Colon (tissue), 2 donors: ENCODE results near the gene TLR9.
A peak's percentile ranks its signal among the peaks of the same experiment; 100 is the strongest.

Experiments
- FAIRE-seq: peaks from 2 replicates; lab custom pipeline; 2012; peaks lifted over from hg19 to GRCh38; lab: Jason Lieb, UNC
- donor health status: control.
- donor health status: control.

The TLR9 gene

DNA sequence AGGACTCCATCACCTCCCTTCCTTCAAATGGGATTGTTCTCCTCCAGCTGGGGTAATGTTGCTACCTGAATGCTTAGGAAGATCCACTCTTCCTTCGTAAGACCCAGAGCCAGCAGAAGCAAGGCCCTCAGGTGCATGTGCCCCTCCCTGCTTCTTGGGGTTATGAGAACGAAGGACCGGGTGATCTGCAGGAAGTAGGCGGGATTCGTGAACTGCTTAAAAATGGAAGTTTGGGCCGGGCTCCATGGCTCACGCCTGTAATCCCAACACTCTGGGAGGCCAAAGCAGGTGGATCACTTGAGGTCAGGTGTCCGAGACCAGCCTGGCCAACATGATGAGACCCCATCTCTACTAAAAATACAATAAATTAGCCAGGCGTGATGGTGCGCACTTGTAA is 8.0 kb downstream of the TLR9 start:
- FAIRE-seq: no peak

DNA sequence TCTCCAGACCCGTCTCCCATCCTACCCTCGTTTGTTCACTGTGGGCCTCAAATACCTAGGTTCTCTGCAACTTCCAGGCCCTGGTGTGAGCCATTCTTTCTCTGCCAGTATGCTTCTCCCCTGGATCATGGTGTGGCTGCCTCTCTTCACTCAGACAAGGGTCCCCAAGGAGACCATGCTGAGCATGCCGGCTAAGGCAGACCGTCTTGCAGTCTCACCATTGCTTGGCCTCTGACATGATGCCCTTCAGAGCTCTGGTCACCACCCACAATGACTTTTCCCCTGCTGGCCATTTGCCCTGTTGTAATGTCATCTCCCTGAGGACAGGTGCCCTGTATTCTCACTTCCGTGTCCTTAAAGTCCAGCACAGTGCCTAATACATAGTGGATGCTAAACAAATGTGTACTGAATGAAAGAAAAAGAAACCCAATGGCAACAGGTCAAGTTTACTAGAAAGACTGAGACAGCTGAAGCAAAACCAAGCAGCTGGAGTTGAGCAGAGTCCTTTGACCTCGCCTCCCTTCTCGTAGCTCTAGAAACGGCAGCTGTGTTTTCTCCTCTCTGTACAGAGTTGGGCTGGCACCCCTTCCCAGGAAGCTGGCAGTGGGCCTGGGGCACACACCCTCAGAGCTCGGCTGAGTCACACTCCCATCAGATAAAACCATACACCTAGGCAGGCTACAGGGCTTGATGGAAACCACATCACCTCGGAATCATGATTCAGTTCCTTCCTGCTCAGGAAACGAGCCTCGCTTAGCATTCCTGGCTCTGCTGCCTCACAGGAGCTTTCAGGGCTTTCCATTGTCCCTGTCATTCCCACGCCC is 8.6 kb downstream of the TLR9 start:
- peak; percentile 33 for FAIRE-seq

DNA sequence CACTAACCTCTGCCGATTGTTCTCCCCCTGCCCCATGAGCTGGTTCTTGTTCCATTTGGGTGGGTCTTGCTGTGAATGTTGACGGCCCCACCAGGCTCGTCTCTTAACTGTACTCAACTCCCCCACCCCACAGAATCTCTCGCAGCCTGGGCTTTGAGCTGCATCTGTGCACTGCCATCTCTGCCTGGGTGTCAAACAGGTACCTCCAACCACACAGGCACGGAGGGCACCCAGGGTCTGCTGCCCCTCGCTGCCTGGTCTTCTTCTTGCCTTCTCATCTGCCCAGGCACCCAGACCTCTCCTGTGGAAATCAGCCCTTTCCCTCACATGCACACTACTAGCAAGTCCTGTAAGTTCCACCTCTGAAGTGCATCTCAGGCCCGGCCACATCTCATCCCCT is 10.1 kb downstream of the TLR9 start:
- no peak for FAIRE-seq

DNA sequence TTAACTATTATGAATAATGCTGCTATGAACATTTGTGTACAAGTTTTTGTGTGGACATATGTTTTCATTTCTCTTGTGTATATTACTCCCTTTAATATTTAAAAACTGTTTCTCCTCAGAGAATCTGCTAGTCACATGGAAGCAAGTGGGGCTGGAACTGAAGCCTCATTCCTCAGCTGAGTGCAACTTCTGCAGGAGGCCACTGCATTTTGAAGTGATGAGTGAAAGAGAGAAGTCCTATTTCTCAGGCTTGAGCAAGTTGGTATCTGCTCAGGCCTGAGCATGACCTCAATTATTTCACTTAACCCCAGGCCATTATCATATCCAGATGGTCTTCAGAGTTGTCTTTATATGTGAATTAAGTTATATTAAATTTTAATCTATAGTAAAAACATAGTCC is 11.5 kb downstream of the TLR9 start:
- no peak for FAIRE-seq

DNA sequence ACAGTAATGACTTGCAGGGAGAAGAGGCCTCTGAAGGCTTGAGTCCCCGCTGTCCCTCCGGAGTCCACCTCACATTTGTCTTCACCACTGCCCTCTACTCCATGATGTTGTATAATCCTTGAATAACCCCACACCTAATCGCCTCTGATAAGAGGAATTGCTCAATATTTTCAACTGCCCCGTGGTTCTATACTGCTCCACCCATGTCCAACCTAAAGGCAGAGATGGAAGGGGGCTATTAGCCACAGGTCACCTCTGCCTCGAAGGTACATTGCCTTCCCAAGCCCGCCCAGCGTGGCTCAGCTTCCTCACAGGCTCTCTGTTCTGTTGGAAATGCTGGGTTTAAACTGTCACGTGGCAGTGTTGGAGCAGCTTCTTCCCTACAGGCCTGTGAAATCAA is 12.4 kb downstream of the TLR9 start:
- FAIRE-seq: no peak

DNA sequence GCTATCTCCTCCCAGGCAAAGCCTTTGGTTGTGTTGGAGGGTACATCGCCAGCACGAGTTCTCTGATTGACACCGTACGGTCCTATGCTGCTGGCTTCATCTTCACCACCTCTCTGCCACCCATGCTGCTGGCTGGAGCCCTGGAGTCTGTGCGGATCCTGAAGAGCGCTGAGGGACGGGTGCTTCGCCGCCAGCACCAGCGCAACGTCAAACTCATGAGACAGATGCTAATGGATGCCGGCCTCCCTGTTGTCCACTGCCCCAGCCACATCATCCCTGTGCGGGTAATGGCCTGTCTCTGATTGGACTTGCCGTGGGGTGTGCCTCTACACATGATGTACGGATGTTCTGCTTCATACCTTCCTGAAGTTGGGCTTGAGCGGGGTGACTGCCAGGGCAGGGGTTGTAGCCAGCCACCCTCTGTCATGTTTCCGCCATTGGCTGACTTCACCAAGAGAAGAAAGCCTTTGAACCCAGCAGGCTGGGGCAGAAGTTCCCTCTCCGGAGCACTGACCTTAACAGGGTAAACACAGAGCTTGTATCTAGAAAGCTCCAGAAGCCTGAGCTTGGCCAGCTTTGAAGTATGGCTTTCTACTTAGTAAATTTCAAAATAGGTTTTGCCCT is 14.1 kb downstream of the TLR9 start:
- FAIRE-seq: no peak

DNA sequence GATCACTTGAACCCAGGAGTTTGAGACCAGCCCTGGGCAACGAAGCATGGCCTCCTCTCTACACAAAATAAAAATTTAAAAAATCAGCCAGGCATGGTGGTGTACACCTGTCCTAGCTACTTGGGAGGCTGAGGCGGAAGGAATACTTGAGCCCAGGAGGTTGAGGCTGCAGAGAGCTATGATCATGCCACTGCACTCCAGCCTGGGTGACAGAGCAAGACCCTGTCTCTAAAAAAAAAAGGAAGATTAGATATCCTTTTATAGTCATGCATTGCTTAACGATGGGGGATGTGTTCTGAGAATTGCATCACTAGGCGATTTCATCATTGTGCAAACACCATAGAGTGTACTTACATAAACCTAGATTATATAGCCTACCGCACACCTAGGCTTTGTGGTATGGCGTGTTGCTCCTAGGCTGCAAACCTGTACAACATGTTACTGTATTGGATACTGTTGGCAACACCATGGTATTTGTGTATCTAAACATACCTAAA is 14.8 kb downstream of the TLR9 start:
- FAIRE-seq: no peak

DNA sequence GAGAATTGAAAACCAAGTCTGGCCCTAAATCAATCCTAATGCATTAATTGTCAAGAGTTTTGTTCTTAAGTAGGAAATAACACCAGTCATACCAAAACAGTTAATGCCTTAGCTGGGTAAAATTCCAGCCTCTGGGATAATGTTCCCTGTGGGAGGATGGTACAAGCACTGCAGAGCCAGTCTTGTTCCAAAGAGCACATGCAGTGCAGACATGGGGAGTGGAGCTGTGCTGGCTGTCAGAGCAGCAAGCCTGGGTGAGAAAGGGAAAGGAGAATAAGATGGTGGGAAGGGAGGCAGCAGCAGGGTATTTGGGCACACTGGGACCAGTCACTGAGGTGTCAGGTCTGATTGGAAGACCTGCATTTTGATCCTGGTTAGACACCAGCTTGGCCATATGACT is 15.4 kb downstream of the TLR9 start:
- no peak for FAIRE-seq

DNA sequence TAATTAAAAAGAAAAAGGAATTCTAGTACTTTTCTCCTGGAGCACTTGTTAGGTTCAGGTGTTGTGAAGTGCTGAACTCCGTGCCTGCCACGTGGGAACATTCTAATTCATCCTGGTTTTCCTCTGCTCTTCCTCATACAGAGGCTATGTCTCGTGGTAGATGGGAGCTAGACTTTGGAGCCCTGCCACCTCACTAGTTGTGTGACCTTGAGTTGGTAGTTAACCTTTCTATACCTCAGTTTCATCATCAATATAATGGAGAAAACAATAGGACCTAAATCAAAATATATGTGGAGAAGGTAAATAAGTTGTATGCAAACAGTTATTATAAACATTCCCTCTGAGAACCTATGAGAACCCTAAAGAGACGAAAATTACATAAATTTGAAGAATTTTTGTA is 16.9 kb downstream of the TLR9 start:
- no peak for FAIRE-seq

DNA sequence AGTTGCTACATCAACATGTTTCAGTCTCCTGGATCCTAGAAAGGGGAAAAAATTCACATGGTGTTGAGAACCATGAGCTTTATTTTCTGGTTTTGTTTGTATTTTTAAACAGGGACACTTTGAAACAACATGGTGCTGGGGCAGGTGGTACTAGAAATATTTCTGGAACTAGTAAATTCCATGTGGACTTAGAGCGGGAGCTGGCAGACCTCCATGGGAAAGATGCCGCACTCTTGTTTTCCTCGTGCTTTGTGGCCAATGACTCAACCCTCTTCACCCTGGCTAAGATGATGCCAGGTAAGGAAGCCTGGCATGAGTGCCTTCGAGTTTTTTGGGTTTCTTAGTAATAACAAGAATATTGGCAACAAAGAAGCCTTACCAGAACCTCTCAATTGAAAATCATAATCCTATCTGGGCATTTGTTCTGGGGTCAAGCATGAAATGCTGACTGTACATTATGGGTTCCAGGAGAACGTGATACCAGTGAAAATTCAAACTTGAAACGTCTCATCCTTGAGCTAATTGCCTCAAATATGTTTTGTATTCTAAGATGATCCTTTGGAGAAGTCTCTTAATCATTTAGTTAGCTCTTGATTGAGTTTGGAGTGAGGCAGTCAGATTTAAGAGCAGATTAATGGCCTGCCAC is 19.6 kb downstream of the TLR9 start:
- no peak for FAIRE-seq

DNA sequence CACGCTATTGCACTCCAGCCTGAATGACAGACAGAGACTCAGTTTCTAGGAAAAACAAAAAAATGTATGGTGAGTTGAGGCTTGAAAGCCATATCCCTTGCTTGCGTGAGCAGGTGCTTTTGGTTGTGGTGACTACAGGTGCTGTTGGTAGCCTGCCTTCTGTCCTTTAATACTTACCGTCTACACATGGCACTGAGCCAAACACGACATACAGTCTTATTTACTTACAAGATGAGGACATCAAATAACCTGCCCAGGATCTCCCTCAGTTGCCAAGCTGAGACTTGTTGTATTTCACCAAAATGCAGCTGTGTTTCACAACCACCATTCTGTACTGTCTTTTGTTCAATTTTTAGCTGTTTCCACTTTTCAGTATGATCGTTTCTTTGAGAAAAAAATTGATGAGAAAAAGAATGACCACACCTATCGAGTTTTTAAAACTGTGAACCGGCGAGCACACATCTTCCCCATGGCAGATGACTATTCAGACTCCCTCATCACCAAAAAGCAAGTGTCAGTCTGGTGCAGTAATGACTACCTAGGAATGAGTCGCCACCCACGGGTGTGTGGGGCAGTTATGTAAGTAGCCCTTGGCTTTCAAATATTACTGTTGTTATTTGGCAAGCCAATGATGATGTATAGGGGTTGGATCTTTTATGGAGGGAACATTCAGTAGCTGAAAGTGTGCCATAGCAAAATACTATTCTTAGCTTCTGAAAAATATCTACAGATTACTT is 20.9 kb downstream of the TLR9 start:
- no peak for FAIRE-seq

DNA sequence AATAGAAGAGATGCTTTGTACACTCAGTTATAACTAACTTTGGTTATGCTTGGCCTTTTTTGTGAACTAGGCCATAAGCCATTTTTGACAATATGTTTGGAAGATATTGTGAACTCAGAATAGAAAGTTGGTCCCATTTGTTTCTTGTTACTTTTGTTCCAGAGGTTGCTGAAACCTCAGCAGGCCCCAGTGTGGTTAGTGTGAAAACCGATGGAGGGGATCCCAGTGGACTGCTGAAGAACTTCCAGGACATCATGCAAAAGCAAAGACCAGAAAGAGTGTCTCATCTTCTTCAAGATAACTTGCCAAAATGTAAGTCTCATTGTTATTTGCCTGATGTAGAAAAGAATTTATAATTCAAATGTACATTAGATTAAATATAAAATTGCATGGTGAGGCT is 21.7 kb downstream of the TLR9 start:
- FAIRE-seq: no peak

DNA sequence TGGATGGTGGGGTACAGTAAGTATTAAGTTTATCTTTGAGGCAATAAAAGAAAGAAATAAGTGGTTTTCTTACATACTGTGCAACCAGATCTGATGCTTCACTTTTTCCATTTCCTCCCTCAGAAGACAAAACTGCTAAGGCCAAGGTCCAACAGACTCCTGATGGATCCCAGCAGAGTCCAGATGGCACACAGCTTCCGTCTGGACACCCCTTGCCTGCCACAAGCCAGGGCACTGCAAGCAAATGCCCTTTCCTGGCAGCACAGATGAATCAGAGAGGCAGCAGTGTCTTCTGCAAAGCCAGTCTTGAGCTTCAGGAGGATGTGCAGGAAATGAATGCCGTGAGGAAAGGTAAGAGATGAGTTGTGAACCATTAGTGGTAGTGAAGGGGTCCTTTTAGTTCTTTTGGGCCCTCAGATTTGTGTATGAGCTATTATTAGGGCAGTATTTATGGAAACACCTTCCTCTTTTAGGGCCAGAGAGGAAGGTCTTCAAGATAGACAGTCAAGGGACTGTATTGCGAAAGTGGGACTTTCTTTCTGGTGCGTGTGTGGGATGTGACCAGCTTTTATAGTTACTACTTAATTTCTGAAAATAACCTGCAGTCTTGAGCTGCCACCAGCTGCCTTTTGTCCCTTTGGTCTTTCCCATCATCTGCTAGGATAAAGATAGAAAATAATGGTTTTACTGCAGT is 22.9 kb downstream of the TLR9 start:
- FAIRE-seq: no peak

DNA sequence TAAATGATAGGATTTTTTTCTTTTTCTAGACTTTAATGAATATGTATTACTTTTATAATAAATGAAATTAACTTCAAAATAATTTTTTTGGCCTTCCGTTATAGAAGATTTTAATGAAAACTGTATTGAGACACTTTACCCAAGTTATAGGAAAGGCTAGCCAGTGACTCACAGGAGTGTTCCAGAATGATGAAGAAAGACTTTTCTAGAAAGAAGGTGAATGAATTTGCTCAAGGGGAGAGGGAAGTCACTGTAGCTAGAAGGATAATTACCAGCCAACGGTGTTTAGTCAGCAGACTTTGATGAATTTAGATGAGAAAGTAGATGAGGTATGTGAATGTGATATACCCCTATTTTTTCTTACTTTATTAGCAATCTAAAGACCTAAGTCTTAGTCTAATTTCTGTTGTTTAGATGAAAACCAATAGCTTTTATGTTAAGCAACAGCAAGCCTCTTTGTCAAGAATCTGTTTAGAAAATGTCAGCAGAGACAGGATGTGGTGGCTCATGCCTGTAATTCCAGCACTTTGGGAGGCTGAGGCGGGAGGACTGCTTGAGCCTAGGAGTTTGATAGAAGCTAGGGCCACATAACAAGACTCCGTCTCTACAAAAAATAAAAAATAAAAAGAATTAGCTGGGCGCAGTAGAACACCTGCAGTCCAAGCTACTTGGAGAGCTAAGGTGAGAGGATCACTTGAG is 24.3 kb downstream of the TLR9 start:
- no peak for FAIRE-seq

DNA sequence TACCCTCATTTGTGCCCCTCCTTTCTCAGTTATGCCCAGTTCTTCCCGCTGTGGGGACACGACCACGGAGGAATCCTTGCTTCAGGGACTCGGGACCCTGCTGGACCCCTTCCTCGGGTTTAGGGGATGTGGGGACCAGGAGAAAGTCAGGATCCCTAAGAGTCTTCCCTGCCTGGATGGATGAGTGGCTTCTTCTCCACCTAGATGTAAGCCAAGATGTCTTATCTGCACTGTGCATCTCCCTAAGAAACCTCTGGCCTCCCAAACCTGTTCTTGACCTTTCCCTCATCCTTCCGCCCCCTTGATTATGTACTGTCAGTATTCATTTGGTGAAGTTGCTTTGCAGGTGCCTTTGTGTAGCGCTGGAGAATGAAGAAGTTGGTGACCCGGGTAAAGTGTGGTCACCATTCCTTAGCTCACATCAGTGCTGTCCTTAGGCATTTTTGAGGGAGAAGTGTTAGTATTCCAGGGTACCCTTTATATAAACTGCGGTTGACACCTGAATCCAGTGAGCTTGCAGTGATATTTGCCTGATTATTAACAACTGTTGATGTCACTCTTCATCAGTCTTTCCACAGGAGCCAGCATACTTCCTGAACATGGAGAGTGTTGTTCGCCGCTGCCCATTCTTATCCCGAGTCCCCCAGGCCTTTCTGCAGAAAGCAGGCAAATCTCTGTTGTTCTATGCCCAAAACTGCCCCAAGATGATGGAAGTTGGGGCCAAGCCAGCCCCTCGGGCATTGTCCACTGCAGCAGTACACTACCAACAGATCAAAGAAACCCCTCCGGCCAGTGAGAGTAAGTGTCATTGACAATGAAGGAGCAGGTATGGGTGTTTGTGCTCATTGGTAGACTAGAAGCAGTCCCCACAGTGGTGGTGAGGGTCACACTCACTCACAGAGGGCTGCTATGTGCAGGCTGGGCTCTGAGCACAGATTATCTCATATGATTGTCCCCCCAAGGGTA is 26.5 kb downstream of the TLR9 start:
- FAIRE-seq: no peak

DNA sequence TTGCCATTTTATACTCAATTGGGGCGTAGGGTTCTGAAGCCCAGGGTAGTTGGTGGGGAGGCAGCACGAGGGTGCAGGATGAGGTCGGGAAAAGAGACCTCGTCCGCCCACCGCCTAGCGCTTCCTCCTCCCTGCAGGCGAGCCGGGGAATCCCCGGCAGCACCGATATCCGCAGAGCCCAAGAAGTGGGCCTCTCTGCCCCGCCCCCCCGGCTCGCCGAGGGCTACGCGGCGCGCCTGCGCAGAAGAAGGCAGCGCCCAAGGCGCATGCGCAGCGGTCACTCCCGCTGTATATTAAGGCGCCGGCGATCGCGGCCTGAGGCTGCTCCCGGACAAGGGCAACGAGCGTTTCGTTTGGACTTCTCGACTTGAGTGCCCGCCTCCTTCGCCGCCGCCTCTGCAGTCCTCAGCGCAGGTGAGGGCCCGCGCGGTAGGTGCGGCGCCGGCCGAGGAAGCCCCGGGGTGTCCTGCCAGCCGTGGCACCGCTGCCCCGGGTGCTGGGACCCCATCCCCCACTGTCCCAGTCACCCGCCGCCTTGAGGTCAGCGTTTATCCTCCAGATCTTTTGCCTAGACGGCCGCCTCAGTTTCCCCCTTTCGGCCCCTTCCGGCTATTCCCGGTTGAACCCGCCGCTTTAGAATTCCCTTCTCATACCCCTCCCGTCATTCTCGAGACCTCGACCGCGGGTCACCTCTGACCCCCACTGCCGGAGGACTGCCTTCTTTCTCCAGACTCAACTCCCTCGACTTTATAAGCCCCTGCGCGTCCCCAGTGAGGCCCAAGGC is 27.4 kb downstream of the TLR9 start, which contains the start of gene ALAS1:
TSS of gene ALAS1 (plus strand) at position 319 of the 784 bp plus-strand sequence. CDS start 1,082 bp downstream, outside the sequence.
- FAIRE-seq: no peak

DNA sequence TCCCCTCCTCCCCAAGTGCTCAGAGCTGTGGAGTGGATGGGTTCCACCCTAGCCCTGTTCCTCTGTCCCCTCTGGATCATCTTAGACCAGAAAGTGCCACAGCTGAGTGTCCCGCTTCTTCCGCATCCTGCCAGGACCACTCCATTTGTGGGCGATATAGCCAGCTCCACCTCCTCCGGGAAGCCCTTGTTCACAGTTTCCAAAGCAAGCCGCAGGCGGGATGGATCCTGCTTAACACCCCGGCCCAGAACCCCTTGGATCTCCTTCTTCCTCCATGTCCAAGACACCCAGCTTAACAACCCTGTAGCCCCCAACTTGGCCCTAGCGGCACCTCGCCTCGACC is 28.0 kb downstream of the TLR9 start:
- FAIRE-seq: no peak

DNA sequence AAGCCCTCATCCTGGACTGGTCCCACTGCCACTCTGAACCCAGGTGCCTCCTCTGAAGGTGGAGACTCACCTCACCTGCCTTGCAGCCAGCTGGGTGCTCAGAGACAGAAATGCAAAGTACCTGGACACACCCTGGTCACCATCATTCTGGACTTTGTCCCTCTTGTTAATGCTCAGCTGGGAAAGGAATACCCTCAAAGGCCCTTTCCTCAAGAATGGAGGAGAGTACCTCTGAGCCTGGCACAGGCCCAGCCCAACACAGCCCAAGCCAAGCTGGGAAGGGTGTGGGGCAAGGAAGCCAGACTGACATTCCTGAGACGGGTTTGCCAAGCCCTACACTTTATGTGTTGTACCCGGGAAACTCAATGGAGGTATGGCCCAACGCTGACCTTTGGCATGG is 28.5 kb downstream of the TLR9 start:
- peak; percentile 41 for FAIRE-seq

DNA sequence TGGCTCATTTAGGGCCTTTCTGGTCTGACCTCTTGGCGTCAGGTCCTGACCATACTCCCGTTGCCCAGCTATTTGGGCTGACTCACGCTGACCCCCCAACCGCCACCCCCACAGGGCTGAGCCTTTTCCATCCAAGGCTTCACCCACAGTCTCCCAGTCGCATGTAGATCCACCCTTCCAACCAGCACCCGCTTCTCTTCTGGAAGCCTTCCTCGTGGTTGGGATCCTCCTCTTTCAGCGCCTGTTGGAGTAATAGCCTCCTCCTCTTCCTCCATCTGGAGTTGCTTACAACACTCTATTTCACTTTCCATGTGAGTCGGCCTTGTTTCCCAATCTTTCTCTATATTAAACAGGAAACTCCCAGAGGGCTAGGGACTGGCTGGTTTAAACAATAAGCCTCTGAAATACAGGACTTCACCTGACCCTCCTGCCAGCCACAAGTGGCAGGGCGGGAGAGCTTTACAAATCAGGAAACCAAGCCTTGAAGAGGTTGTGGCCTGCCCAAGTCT is 29.6 kb downstream of the TLR9 start:
- FAIRE-seq: no peak
